Loucy (cell line): ENCODE results near the gene DEFB108B.
"Not testable (repeated sequence)": the region's sequence is repeated elsewhere in the genome, so short reads cannot be mapped to it uniquely, and the experiment has no call there.

Experiments used
- CTCF ChIP-seq: fragments of 200-600 bp; sonication (generic); conservative IDR thresholded peaks from 2 replicates; pipeline ENCODE4 v1.5.1; 2014; ENCODE audit warnings: mild to moderate bottlenecking, antibody characterized with exemption, low read length
- EZH2phosphoT487 ChIP-seq: fragments of 200-600 bp; IDR thresholded peaks from 2 replicates; pipeline ENCODE4 v1.6.1; 2018; ENCODE audit warnings: antibody characterized with exemption, mild to moderate bottlenecking, moderate library complexity, borderline replicate concordance

GRCh38 chr11:71829247-71829646 lies 3.8 kb upstream of the DEFB108B start:
- not testable (repeated sequence) for TF ChIP-seq CTCF, EZH2phosphoT487
